Activated gamma-delta T cell treated with Interleukin-2 at 50 U/mL for 16 hours (primary cell): ENCODE measurements around the gene WIZ.

ENCODE experiments used
- DNase-seq: peaks from one replicate; pipeline ENCODE4 v3.0.0-alpha.2; 2020

WIZ gene

GRCh38 chr19:15443838-15444237 lies 5.9 kb downstream of the WIZ start:
- no peak for DNase-seq

- no peak for DNase-seq
Measured at GRCh38 chr19:15443325-15443724, 6.4 kb downstream of the WIZ start.

- no peak for DNase-seq
Measured at GRCh38 chr19:15442142-15442920, 7.4 kb downstream of the WIZ start.

GRCh38 chr19:15441317-15441716 lies 8.4 kb downstream of the WIZ start:
- DNase-seq, result no peak

GRCh38 chr19:15439821-15440641 lies 9.7 kb downstream of the WIZ start:
- DNase-seq, result no peak

- DNase-seq, result no peak
Measured at GRCh38 chr19:15439078-15439799, 10.5 kb downstream of the WIZ start.

GRCh38 chr19:15438577-15438976 lies 11.2 kb downstream of the WIZ start:
- DNase-seq, result no peak

GRCh38 chr19:15438124-15438496 lies 11.6 kb downstream of the WIZ start:
- no peak for DNase-seq

- no peak for DNase-seq
Measured at GRCh38 chr19:15437355-15438123, 12.2 kb downstream of the WIZ start.

- DNase-seq, result no peak
Measured at GRCh38 chr19:15436826-15437110, 13.0 kb downstream of the WIZ start.

GRCh38 chr19:15436012-15436825 lies 13.5 kb downstream of the WIZ start:
- no peak for DNase-seq

GRCh38 chr19:15433519-15434069 lies 16.2 kb downstream of the WIZ start:
- no peak for DNase-seq

GRCh38 chr19:15432629-15433518 lies 16.9 kb downstream of the WIZ start:
- peak; percentile 92 for DNase-seq

GRCh38 chr19:15432018-15432494 lies 17.7 kb downstream of the WIZ start:
- no peak for DNase-seq

- no peak for DNase-seq
Measured at GRCh38 chr19:15431396-15432017, 18.2 kb downstream of the WIZ start.

GRCh38 chr19:15430526-15431120 lies 19.1 kb downstream of the WIZ start:
- DNase-seq, result no peak

- no peak for DNase-seq
Measured at GRCh38 chr19:15429825-15430467, 19.8 kb downstream of the WIZ start.

GRCh38 chr19:15428956-15429824 lies 20.6 kb downstream of the WIZ start:
- DNase-seq, result no peak
